GM18526 (cell line): Measurements from ENCODE around the gene YTHDF2.

Experiments
- POLR2A ChIP-seq: IDR thresholded peaks from 3 replicates; pipeline ENCODE4 v1.6.1; 2011; ENCODE audit not compliant: insufficient read length; ENCODE audit errors: extremely low read depth

Gene YTHDF2

GRCh38 chr1:28758420-28758819, 21.7 kb downstream of the YTHDF2 start:
- no peak for TF ChIP-seq POLR2A

DNA sequence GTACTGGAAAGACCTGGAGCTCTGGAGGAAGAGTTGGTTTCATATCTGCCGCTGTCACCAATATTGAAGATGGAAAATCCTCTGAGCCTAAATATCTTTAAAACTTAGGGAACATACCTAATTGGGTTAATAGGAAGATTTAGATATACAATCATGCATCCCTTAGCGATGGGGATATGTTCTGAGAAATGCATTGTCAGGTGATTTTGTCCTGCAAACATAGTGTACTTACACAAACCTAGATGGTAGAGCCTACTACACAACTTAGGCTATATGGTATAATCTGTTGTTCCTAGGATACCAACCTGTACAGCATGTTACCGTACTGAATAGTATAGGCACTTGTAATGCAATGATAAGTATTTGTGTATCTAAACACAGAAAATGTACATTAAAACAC, 22.5 kb downstream of the YTHDF2 start:
- TF ChIP-seq POLR2A, result no peak

DNA sequence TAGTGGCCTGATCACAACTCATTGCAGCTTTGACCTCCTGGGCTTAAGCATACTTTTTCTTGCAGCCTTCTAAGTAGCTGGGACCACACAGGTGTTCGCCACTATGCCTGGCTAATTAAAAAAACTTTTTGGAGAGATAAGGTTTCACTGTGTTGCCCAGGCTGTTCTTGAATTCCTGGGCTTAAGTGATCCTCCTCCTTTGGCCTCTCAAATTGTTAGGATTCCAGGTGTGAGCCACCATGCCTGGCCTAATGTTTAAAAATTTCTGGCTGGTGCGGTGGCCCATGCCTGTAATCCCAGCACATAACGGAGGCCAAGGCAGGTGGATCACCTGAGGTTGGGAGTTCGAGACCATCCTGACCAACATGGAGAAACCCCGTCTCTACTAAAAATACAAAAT, 24.4 kb downstream of the YTHDF2 start:
- TF ChIP-seq POLR2A, result no peak

GRCh38 chr1:28766532-28767183, 29.9 kb downstream of the YTHDF2 start:
- no peak for TF ChIP-seq POLR2A

- TF ChIP-seq POLR2A, result no peak
Observed at GRCh38 chr1:28770601-28771165, 33.9 kb downstream of the YTHDF2 start.

- no peak for TF ChIP-seq POLR2A
Observed at GRCh38 chr1:28773105-28773504, 36.4 kb downstream of the YTHDF2 start.

- TF ChIP-seq POLR2A, result peak; percentile 48
Observed at GRCh38 chr1:28775121-28775942, 38.6 kb downstream of the YTHDF2 start.

GRCh38 chr1:28776341-28776740, 39.6 kb downstream of the YTHDF2 start:
- no peak for TF ChIP-seq POLR2A

GRCh38 chr1:28778021-28778420, 41.3 kb downstream of the YTHDF2 start:
- no peak for TF ChIP-seq POLR2A

DNA sequence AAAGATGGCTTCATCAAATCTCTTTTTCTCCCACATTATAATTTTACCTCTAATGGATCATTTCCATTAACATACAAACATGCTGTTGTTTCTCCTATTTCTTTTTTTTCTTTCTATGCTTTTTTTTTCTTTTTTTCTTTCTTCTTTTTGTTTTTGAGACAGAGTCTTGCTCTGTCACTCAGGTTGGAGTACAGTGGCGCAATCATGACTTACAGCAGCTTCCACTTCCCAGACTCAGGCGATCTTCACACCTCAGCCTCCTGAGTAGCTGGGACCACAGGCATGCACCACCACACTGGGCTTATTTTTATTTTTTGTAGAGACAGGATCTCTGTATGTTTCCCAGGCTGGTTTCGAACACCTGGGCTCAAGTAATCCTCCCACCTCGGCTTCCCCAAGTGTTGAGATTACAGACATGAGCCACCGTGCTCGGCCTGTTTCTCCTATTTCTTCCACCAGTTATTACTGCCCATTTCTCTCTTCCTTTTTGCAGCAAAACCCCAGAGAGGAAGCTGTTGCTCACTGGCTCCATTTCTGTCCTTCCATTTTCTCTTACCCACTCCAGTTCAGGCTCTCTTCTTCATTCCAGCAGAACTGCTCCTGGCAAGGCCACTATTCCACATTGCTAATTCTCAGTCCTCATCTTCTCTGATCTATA, 43.1 kb downstream of the YTHDF2 start:
- no peak for TF ChIP-seq POLR2A

DNA sequence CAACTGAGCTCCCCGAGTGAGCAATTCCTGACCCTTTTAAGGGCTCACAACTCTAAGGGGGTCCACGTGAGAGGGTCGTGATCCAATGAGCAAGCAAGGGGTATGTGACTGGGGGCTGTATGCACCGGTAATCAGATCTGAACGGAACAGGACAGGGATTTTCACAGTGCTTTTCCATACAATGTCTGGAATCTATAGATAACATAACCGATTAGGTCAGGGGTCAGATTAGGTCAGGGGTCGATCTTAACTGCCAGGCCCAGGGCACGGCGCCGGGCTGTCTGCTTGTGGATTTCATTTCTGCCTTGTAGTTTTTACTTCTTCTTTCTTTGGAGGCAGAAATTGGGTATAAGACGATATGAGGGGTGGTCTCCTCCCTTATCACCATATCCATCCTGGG, 44.6 kb downstream of the YTHDF2 start:
- no peak for TF ChIP-seq POLR2A

DNA sequence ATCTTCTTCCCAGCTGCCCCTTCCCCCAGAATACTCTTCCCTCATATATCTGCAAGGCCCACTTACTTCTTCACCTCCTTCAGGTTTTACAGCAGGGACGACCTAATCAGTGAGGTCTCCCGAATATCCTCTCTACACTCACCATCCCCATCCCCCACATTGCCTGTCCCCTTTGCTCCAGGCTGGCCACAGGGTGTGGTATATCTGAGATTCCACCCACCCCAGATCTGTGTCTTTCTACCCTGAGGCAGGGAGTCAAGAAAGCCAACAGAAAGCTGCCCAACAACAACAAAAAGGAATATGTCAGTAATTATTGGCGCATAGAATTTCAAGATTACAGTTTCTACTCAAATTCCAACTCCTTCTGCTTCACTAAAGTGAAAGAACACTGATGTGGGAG, 45.3 kb downstream of the YTHDF2 start:
- TF ChIP-seq POLR2A, result no peak

DNA sequence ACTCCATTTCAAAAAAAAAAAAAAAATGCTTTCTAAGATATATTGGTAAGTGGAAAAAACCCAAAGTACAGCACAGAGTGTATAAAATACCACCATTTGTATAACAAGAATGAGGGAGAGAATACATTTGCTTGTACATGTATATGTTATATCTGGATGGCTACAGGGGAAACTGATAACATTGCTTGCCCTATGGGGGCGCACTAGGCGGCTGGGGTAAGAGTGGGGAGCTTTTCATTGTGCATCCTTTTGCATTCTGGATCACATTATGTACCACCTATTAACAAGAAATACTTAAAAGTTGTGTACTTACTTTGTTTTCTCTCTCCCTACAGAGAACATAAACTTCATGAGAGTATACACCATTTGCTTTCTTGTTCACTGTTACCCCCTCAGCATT, 46.6 kb downstream of the YTHDF2 start:
- TF ChIP-seq POLR2A, result no peak

- TF ChIP-seq POLR2A, result no peak
Observed at GRCh38 chr1:28789412-28789811, 52.7 kb downstream of the YTHDF2 start.

- TF ChIP-seq POLR2A, result no peak
Observed at GRCh38 chr1:28789816-28790215, 53.1 kb downstream of the YTHDF2 start.
